HK-2 (cell line): ENCODE measurements around the gene SRA1.

Experiments
- DNase-seq: peaks from one replicate; pipeline ENCODE4 v3.0.0-alpha.2; 2018; ENCODE audit not compliant: unreplicated experiment

SRA1 gene

GRCh38 chr5:140570488-140570887, 13.2 kb upstream of the SRA1 start:
- DNase-seq = no peak

GRCh38 chr5:140570058-140570457, 12.8 kb upstream of the SRA1 start:
- DNase-seq = no peak

- DNase-seq = no peak
Measured at GRCh38 chr5:140569197-140569596, 11.9 kb upstream of the SRA1 start.

GRCh38 chr5:140568443-140569063, 11.3 kb upstream of the SRA1 start:
- no peak for DNase-seq

- DNase-seq = no peak
Measured at GRCh38 chr5:140567871-140568270, 10.6 kb upstream of the SRA1 start.

- DNase-seq = no peak
Measured at GRCh38 chr5:140567136-140567818, 10.0 kb upstream of the SRA1 start.

GRCh38 chr5:140566665-140567064, 9.4 kb upstream of the SRA1 start:
- no peak for DNase-seq

- DNase-seq = no peak
Measured at GRCh38 chr5:140565780-140566095, 8.5 kb upstream of the SRA1 start.

- DNase-seq = no peak
Measured at GRCh38 chr5:140565024-140565779, 7.9 kb upstream of the SRA1 start.

GRCh38 chr5:140564196-140565023, 7.1 kb upstream of the SRA1 start, which contains the start of the genes APBB3 and SLC35A4:
TSS of gene APBB3 (minus strand) at chr5:140564598. CDS start at chr5:140564245, 353 bp downstream.
TSS of gene SLC35A4 (plus strand) at chr5:140564828. CDS start at chr5:140567170, 2,342 bp downstream.
- DNase-seq = peak; percentile 90

GRCh38 chr5:140563596-140563995, 6.3 kb upstream of the SRA1 start:
- DNase-seq = no peak

- no peak for DNase-seq
Measured at GRCh38 chr5:140561753-140562523, 4.7 kb upstream of the SRA1 start.

GRCh38 chr5:140560227-140560626, 3.0 kb upstream of the SRA1 start:
- no peak for DNase-seq

- DNase-seq = no peak
Measured at GRCh38 chr5:140558542-140558941, 1.3 kb upstream of the SRA1 start.

- DNase-seq = no peak
Measured at GRCh38 chr5:140557965-140558364, 692 bp upstream of the SRA1 start.

- DNase-seq = no peak
Measured at GRCh38 chr5:140556438-140556837, 835 bp downstream of the SRA1 start.

GRCh38 chr5:140555747-140556312, 1.4 kb downstream of the SRA1 start:
- no peak for DNase-seq

GRCh38 chr5:140554454-140554853, 2.8 kb downstream of the SRA1 start:
- DNase-seq = no peak

GRCh38 chr5:140553657-140554056, 3.6 kb downstream of the SRA1 start:
- no peak for DNase-seq

GRCh38 chr5:140551872-140552271, 5.4 kb downstream of the SRA1 start:
- DNase-seq = no peak
